HG03558 (cell line): Measurements from ENCODE around the gene COL4A6.

ENCODE experiments used
- ATAC-seq: cut with Tn5 transposase; IDR thresholded peaks from one replicate; pipeline ENCODE4 v1.9.1; 2021; ENCODE audit warnings: moderate number of reproducible peaks; ENCODE audit not compliant: unreplicated experiment; ENCODE audit errors: extremely low read depth

COL4A6 gene

DNA sequence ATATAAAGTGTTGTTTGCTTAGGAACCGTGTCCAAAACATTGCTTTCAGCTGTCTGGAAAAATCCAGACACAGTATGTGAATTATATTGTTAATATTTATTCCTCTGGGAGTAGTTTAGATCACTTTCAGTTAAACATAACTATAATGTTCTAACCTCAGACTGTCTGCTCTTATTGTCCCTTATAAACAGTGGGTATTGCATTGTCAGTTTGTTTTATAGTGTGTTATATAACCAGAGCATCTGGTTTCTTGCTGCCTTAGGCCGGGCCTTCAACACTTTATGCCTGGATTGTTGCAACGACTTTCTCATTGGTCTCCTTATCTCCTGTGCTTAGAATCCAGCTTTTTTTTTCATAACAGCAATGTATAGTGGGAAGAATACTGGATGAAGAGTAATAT lies 320.2 kb downstream of the COL4A6 start:
- ATAC-seq, result no peak

DNA sequence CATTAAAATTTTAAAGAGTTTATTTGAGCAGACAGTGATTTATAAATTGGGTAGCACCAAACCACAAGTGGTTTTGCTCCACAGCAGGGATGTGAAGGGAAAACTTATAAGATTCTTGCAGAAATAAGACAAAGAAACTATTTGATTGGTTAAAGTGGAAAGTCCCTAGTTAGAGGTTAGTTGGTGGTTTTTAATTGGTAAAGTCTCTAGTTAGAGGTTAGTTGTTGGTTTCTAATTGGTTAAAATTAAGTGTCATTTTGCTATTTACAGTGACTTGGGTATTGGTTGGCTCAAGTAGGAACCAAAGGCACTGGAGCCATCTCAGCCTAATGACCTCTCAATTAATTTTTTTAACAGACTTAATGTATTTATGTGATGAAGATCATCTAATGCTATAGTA lies 323.7 kb downstream of the COL4A6 start:
- no peak for ATAC-seq
